ENCODE data around the gene NHLH1.

- TF ChIP-seq POLR2A (IDR thresholded peaks at IDR 0.05; ENCODE audit: low read depth, low read length), result no peak
- no peak for TF ChIP-seq POLR2AphosphoS5 (IDR thresholded peaks at IDR 0.05; ENCODE audit: low read depth, low read length)
Observed at GRCh38 chr1:160409486-160409885, 42.6 kb downstream of the NHLH1 start.
